Vagina (tissue), 2 donors: Measurements from ENCODE around the gene MFN2.

ENCODE experiments used
- CTCF ChIP-seq, 3 experiments: fragments of 450-650 bp in 2 of 3; fragments of 200-600 bp in 1 of 3; sonication (generic) in 1 of 3; IDR thresholded peaks; one replicate each; pipeline ENCODE4 v1.5.1; 2017 to 2019; ENCODE audit warnings: antibody characterized with exemption in 3 of 3, mild to moderate bottlenecking in 2 of 3, moderate library complexity in 2 of 3
- POLR2A ChIP-seq, 2 donors: fragments of 450-650 bp; IDR thresholded peaks; one replicate each; pipeline ENCODE4 v1.6.1; 2017; ENCODE audit warnings: antibody characterized with exemption in 2 of 2, mild to moderate bottlenecking in 2 of 2, moderate library complexity in 2 of 2

GRCh38 chr1:12005488-12006166, 25.4 kb downstream of the MFN2 start:
- TF ChIP-seq CTCF (IDR thresholded peaks at IDR 0.05) (no peak), POLR2A (IDR thresholded peaks at IDR 0.05) (no peak)
